Ureter (tissue), 1 donor: ENCODE data around the gene TMEM41B. TPM values are rescaled to one million over a fixed set of nuclear protein-coding genes. Genes with fewer than 3 reads are reported as not detected.
"Not testable (repeated sequence)": the region's sequence is repeated elsewhere in the genome, so short reads cannot be mapped to it uniquely, and the experiment has no call there.

ENCODE experiments used
- DNase-seq: peaks from one replicate; pipeline ENCODE4 v3.0.0-alpha.2; 2020; ENCODE audit warnings: low spot score
- total RNA-seq: library from RNA; stranded (reverse); gene quantifications from one replicate; pipeline ENCODE4 v1.2.4, GENCODE V29; 2023
- donor health status: DM: yes; HTN: yes; CAD: no.

The TMEM41B gene, protein sequence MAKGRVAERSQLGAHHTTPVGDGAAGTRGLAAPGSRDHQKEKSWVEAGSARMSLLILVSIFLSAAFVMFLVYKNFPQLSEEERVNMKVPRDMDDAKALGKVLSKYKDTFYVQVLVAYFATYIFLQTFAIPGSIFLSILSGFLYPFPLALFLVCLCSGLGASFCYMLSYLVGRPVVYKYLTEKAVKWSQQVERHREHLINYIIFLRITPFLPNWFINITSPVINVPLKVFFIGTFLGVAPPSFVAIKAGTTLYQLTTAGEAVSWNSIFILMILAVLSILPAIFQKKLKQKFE
- total RNA-seq: 37.0 TPM

GRCh38 chr11:9314291-9315077 is at the start of gene TMEM41B:
Gene TMEM41B (minus strand): TSS chr11:9314593. CDS start chr11:9314441, 152 bp downstream.
- peak; percentile 98 for DNase-seq

DNA sequence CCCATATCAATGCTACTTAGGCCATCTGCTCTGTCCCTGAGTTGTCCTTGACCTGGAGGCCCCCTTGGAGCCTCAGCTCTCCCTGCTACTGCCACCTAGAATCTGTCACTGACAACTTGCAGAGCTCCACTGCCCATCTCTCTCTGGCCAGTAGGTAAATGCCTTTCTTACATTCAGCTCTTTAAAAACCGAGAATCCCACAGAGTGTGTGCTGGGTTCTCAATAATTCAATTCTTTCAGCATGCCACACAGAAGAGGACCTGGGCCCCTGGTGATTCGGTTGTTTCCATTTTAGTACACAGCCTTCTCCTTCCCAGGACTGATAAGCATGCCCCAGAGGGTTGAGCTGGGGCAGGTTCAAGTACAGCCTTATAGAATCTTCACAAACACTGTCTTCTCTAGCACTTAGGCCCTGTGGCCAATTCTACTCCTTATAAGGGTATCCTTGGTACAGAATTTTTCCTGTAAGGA is 48.0 kb upstream of the TMEM41B start:
- no peak for DNase-seq

DNA sequence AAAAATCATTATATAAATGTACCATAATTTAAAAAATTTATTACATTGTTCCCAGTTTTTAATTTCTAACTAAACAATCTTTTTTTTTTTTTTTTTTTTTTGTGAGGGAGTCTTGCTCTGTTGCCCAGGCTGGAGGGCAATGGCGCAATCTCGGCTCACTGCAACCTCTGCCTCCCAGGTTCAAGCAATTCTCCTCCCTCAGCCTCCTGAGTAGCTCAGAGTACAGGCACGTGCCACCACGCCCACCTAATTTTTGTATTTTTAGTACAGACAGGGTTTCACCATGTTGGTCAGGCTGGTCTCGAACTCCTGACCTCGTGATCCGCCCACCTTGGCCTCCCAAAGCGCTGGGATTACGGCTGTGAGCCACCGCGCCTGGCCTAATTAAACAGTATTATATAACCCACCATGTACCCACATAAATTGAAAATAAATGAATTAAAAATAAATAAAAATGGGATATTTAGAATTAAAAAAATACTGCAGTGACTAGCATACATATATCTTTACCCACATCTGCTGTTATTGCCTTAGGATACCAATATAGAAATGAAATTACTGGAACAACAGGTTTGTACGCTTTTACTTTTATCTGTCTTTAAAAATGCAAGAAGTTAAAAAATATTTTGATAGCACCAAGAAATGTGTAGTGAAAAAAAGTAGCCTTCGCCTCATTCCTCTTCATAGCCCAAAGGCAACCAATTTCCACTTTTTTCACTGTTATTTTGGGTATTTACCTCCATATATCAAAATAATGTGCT is 46.6 kb upstream of the TMEM41B start:
- not testable (repeated sequence) for DNase-seq

GRCh38 chr11:9357041-9357440 is 42.6 kb upstream of the TMEM41B start:
- no peak for DNase-seq

DNA sequence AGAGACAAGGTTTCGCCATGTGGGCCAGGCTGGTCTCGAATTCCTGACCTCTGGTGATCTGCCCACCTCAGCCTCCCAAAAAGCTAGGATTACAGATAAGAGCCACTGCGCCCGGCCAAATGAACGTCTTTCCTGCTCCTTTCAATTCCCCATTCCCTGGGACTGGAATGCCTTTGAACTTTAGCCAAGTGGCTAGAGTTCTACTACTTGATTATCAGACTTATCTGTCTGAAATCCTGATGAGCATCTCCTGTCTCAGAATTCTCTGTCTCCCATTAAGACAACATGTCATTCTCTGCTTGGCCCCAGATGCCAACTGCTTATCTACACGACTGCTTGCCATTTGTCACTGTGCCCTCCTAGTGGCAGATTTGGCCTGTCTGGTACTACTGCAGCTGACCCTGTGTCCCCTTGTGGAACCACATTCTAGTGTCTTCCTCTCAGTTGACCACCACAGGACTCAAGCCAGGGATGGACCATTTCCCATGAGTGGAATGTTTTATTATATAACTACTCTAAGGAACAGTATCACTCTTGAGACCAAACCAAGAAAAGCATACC is 37.0 kb upstream of the TMEM41B start:
- no peak for DNase-seq

DNA sequence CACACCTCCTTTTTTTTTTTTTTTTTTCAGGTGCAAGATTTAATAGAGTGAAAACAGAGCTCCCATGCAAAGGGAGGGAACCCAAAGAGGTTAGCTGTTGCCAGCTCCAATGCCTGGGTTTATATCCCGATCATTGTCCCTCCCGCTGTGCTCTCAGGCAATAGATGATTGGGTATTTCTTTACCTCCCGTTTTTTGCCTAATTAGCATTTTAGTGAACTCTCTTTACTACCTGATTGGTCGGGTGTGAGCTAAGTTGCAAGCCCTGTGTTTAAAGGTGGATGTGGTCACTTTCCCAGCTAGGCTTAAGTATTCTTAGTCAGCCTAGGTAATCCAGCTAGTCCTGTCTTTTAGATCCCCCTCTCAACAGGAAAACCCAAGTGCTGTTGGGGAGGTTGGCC is 33.4 kb upstream of the TMEM41B start:
- DNase-seq: not testable (repeated sequence)

- DNase-seq: no peak
Measured at GRCh38 chr11:9347100-9347499, 32.7 kb upstream of the TMEM41B start.

DNA sequence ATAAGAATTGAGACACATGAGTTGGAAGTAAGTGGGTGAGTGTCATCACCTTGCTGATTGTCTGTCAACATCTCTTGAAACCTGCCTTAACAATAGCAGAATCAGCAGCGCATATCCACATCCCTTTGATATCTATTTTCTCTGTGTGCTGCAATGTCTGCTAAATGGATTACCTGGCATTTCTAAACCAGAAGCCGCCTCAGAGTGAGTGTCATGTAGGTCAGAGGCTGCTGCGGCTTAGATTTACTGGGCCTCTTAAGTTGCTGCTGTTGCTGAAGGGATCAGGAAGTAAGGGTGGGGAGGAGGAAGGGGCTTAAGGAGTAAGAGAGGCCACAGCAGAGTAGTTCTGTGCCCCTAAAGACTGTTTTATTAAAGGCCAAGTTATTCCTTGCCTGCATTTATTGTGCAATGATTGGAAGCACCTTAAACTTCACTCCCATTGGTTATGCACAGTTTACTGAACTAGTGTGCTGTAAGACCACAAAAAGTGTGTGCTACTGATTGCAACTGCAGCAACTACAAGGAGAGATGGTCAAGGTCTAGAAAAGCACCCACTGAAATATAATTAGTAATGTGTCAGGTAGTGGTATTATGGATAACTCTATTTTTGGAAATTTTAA is 29.8 kb upstream of the TMEM41B start:
- no peak for DNase-seq

GRCh38 chr11:9341638-9342178 is 27.3 kb upstream of the TMEM41B start:
- DNase-seq: no peak

- DNase-seq: no peak
Measured at GRCh38 chr11:9332655-9333054, 18.3 kb upstream of the TMEM41B start.

- DNase-seq: no peak
Measured at GRCh38 chr11:9330387-9331384, 16.3 kb upstream of the TMEM41B start.

- no peak for DNase-seq
Measured at GRCh38 chr11:9320047-9320446, 5.7 kb upstream of the TMEM41B start.

DNA sequence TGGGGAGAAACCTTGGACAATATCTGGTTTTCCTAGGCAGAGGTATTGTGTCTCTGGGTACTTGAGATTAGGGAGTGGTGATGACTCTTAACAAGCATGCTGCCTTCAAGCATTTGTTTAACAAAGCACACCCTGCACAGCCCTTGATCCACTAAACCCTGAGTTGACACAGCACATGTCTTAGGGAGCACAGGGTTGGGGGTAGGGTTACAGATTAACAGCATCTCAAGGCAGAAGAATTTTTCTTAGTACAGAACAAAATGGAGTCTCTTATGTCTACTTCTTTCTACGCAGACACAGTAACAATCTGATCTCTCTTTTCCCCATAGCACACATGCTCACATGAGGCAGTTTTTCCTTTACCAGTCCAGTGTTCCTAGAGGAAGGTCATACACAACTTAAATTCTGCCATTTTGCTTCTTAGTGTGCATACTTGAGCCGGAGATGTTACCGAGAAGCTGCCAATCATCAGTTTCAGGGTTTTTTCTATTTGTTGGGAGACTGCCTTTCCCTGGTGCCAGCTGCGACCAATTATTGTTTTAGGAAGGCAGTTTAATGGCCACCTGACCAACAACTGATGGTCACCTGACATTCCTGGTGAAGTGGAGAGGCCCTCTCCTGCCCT is 5.1 kb upstream of the TMEM41B start:
- DNase-seq: not testable (repeated sequence)

DNA sequence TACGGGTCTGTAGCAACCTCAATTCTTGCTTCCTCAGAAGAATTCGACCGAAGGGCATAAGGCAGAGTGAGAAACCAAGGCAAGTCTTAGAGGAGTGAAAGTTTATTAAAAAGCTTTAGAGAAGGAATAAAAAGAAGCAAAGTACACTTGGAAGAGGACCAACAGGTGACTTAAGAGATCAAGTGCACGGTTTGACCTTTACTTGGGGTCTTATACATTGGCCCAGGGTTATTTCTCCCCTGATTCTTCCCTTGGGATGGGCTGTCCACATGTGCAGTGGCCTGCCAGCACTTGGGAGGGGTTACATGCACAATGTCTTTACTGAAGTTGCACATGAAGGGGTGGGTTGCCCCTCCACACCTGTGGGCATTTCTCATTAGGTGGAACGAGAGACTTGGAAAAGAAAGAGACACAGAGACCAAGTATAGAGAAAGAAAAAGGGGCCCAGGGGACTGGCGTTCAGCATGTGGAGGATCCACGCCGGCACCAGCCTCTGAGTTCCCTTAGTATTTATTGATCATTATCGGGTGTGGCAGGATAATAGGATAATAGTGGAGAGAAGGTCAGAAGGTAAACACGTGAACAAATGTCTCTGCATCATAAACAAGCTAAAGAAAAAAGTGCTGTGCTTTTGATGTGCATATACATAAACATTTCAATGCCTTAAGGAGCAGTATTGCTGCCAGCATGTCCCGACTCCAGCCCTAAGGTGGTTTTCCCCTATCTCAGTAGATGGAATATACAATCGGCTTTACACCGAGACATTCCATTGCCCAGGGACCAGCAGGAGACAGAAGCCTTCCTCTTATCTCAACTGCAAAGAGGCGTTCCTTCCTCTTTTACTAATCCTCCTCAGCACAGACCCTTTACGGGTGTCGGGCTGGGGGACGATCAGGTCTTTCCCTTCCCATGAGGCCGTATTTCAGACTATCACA is 4.3 kb upstream of the TMEM41B start:
- not testable (repeated sequence) for DNase-seq

DNA sequence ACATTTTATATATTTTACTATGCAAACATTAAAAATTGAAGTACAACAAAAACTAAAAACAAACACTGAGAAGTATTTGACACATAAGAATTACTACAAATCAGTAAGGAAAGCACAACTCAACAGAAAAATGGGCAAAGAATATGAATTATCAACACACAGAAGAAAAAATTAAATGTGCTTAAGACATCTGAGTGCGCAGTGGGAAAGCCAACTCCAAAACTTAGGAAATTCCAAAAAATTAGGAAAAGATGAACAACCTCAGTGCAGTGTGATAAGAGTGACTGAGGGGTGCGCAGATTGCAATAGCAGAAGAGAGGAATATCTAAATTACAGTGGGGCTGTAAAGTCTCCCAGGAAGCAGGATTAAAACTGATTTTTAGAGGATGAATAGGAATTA is 1.9 kb upstream of the TMEM41B start:
- no peak for DNase-seq

DNA sequence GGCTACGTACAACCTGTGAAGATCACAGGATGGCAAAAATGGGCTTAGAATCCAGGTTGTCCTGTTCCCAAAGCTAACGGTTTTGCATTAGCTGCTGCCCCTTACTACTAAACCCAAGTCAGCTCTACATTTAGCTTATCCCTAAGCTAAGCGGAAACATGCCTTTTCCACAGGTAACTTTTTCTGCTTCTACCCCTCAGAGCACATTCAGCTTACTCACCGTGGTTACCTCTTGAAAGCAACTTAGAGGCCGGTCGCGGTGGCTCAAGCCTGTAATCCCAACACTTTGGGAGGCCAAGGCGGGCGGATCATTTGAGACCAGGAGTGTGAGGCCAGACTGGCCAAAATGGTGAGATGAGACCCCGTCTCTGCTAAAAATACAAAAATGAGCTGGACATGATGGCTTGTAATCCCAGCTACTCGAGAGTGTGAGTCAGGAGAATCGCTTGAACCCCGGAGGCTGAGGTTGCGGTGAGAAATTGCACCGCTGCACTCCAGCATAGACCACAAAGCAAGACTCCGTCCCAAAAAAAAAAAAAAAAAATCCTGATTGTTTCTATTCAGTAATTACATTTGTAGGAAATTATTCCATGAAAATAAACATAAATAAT is 790 bp upstream of the TMEM41B start:
- no peak for DNase-seq

- no peak for DNase-seq
Measured at GRCh38 chr11:9313648-9314290, 624 bp downstream of the TMEM41B start.
